GM23338 (cell line): Measurements from ENCODE around the gene LOXHD1. TPM values are rescaled to one million over a fixed set of nuclear protein-coding genes. Genes with fewer than 3 reads are reported as not detected.

Source experiments
- ATAC-seq: fragments of 200-7000 bp; cut with Tn5 transposase; 3 replicates; pipeline ENCODE4 v1.9.1; 2020
- DNase-seq: peaks from one replicate; pipeline ENCODE4 v3.0.0-alpha.2; 2015; ENCODE audit warnings: low spot score
- H2AFZ ChIP-seq: fragments of 200-600 bp; sonication (generic); 2 replicates; pipeline ENCODE4 v1.8.0; 2016; ENCODE audit warnings: antibody characterized with exemption, mild to moderate bottlenecking, moderate library complexity
- H3F3A ChIP-seq: fragments of 200-600 bp; sonication (generic); replicated peaks from 2 replicates; pipeline ENCODE4 v1.8.0; 2017; ENCODE audit warnings: antibody characterized with exemption, mixed run types, low read depth
- H3K27ac ChIP-seq: fragments of 200-600 bp; sonication (generic); 2 replicates; pipeline ENCODE4 v1.6.1; 2016; ENCODE audit warnings: low read depth
- H3K27me3 ChIP-seq: fragments of 200-600 bp; sonication (generic); 2 replicates; pipeline ENCODE4 v1.8.0; 2016; ENCODE audit warnings: mild to moderate bottlenecking, mixed run types, moderate library complexity; ENCODE audit not compliant: insufficient read depth
- H3K36me3 ChIP-seq: fragments of 200-600 bp; sonication (generic); 2 replicates; pipeline ENCODE4 v1.8.0; 2016; ENCODE audit warnings: mild to moderate bottlenecking; ENCODE audit not compliant: insufficient read depth
- H3K4me1 ChIP-seq: fragments of 200-600 bp; sonication (generic); 2 replicates; pipeline ENCODE4 v1.8.0; 2016; ENCODE audit warnings: mild to moderate bottlenecking, moderate library complexity; ENCODE audit not compliant: insufficient read depth
- H3K4me2 ChIP-seq: fragments of 200-600 bp; sonication (generic); 2 replicates; pipeline ENCODE4 v1.7.1; 2017; ENCODE audit warnings: mixed run types
- H3K4me3 ChIP-seq: fragments of 200-600 bp; sonication (generic); 2 replicates; pipeline ENCODE4 v1.6.1; 2016; ENCODE audit warnings: mixed run types
- H3K79me2 ChIP-seq: fragments of 200-600 bp; sonication (generic); replicated peaks from 2 replicates; pipeline ENCODE4 v1.8.0; 2017; ENCODE audit warnings: mild to moderate bottlenecking; ENCODE audit not compliant: insufficient read depth
- H3K9me2 ChIP-seq: fragments of 200-600 bp; sonication (generic); 2 replicates; pipeline ENCODE4 v1.8.0; 2017; ENCODE audit not compliant: insufficient read depth
- H4K20me1 ChIP-seq: fragments of 200-600 bp; sonication (generic); replicated peaks from 2 replicates; pipeline ENCODE4 v1.8.0; 2017; ENCODE audit warnings: mild to moderate bottlenecking; ENCODE audit not compliant: insufficient read depth
- H3K27ac Mint-ChIP-seq: 2 replicates; pipeline ENCODE4 v1.8.0; 2020; ENCODE audit warnings: inconsistent platforms, mild to moderate bottlenecking, moderate library complexity, mixed read lengths
- H3K27me3 Mint-ChIP-seq: 3 replicates; pipeline ENCODE4 v1.8.0; 2022; ENCODE audit warnings: low read depth, mild to moderate bottlenecking, moderate library complexity, mixed read lengths, inconsistent platforms; ENCODE audit not compliant: insufficient read depth, poor library complexity
- H3K36me3 Mint-ChIP-seq: 3 replicates; pipeline ENCODE4 v1.8.0; 2021; ENCODE audit warnings: low read depth, mild to moderate bottlenecking, inconsistent platforms, moderate library complexity, mixed read lengths
- H3K4me1 Mint-ChIP-seq: 3 replicates; pipeline ENCODE4 v1.8.0; 2020; ENCODE audit warnings: mild to moderate bottlenecking, inconsistent platforms, mixed read lengths
- H3K4me3 Mint-ChIP-seq: 3 replicates; pipeline ENCODE4 v1.8.0; 2021; ENCODE audit warnings: moderate library complexity, mild to moderate bottlenecking, inconsistent platforms, mixed read lengths
- H3K9me3 Mint-ChIP-seq: 3 replicates; pipeline ENCODE4 v1.8.0; 2020; ENCODE audit warnings: moderate library complexity, mild to moderate bottlenecking, inconsistent platforms, mixed read lengths
- CREB1 ChIP-seq: fragments of 250-450 bp; sonication (Bioruptor Pico); IDR thresholded peaks from 2 replicates; pipeline ENCODE4 v1.5.0; 2020; ENCODE audit warnings: low read depth, mild to moderate bottlenecking, moderate library complexity
- EZH2phosphoT487 ChIP-seq: fragments of 200-600 bp; sonication (generic); IDR thresholded peaks from one replicate; pipeline ENCODE4 v1.8.1; 2018; ENCODE audit warnings: antibody characterized with exemption; ENCODE audit not compliant: unreplicated experiment
- JUNB ChIP-seq: IDR thresholded peaks from one replicate; pipeline ENCODE4 v1.6.1; 2016; ENCODE audit warnings: antibody characterized with exemption; ENCODE audit not compliant: unreplicated experiment
- NANOG ChIP-seq: IDR thresholded peaks from 2 replicates; pipeline ENCODE4 v1.6.1; 2016; ENCODE audit warnings: antibody characterized with exemption, borderline replicate concordance
- POLR2AphosphoS5 ChIP-seq: IDR thresholded peaks from 2 replicates; pipeline ENCODE4 v1.6.1; 2016; ENCODE audit warnings: antibody characterized with exemption, low read depth
- STAT1 ChIP-seq: IDR thresholded peaks from one replicate; pipeline ENCODE4 v1.6.1; 2016; ENCODE audit warnings: antibody characterized with exemption; ENCODE audit not compliant: unreplicated experiment
- ZNF114 ChIP-seq: fragments of 250-450 bp; sonication (Bioruptor Pico); IDR thresholded peaks from 2 replicates; pipeline ENCODE4 v1.5.0; 2020; ENCODE audit warnings: mild to moderate bottlenecking, moderate library complexity
- long read RNA-seq: library from polyadenylated mRNA; unstranded; transcript quantifications from one replicate; pipeline ENCODE4 v2.0.0, GENCODE V29; 2020; ENCODE audit not compliant: unreplicated experiment
- polyA plus RNA-seq: library from polyadenylated mRNA; unstranded; fragments of >200 nt; fragmentation: Nextera tagmentation; extraction: Ambion mirVana; gene quantifications from 2 replicates; pipeline ENCODE4 v1.2.1, GENCODE V29; 2016
- total RNA-seq: library from RNA; depleted of rRNA; stranded (reverse); fragments of >200 nt; shearing (Covaris generic); gene quantifications from 2 replicates; pipeline ENCODE4 v1.2.3, GENCODE V29; 2014; rRNA removed
- TF ChIP-seq, protein P1 (sequence below): IDR thresholded peaks from 2 replicates; pipeline ENCODE4 v1.6.1; 2016; ENCODE audit warnings: antibody characterized with exemption

The LOXHD1 gene
- total RNA-seq (0.16 and 0.17 TPM in 2 replicates), polyA plus RNA-seq (0.23 TPM in 1 of 2 replicates, not detected in the other)
- long read RNA-seq, result 0 reads

GRCh38 chr18:46657115-46657955 lies at the start of gene LOXHD1:
LOXHD1 (minus strand) TSS chr18:46657220; CDS start chr18:46657033, 187 bp downstream.
- no peak within 1 kb of the TSS for H3K27ac ChIP-seq
- H3K4me1 ChIP-seq, result peaks cover 12% of the 10 kb centered on the region
- no peak within 1 kb of the TSS for H3K4me3 ChIP-seq
- peak; percentile 32 for DNase-seq
- H3K36me3 ChIP-seq, result no peaks in the 10 kb centered on the region
- no peak within 1 kb of the TSS for H3K27ac Mint-ChIP-seq
- no peaks in the 10 kb centered on the region for H3K79me2 ChIP-seq
- ATAC-seq, result peak; percentile 20
- no peak within 1 kb of the TSS; the same call in 2 of the 3 replicates for H3K4me3 Mint-ChIP-seq
- H3K27me3 ChIP-seq, result no peaks in the 10 kb centered on the region
- no peaks in the 10 kb centered on the region for H3K27me3 Mint-ChIP-seq
- no peaks in the 10 kb centered on the region for H3F3A ChIP-seq
- no peaks in the 10 kb centered on the region for H3K9me2 ChIP-seq
- TF ChIP-seq NANOG (no peak), POLR2AphosphoS5 (no peak), ZNF114 (CRISPR knock-in tag) (no peak)
- no peaks in the 10 kb centered on the region for H4K20me1 ChIP-seq
- H3K9me3 Mint-ChIP-seq, result no peaks in the 10 kb centered on the region
- H3K4me2 ChIP-seq, result peak within 1 kb of the TSS; percentile 5; the same call in 1 of the 2 replicates
- H3K36me3 Mint-ChIP-seq, result no peaks in the 10 kb centered on the region
- H3K4me1 Mint-ChIP-seq, result peaks cover 16% of the 10 kb centered on the region
- peak within 1 kb of the TSS; percentile 52 for H2AFZ ChIP-seq

- H3K36me3 ChIP-seq, result no peaks in the 10 kb centered on the region
- Mint-ChIP-seq H3K27me3 (peaks cover 1% of the 10 kb centered on the region), H3K4me3 (no peak overlapping the region), H3K9me3 (no peaks in the 10 kb centered on the region; the same call in 2 of the 3 replicates), H3K27ac (no peak overlapping the region), H3K4me1 (peaks cover 14% of the 10 kb centered on the region), H3K36me3 (no peaks in the 10 kb centered on the region)
- H3K79me2 ChIP-seq, result no peaks in the 10 kb centered on the region
- H3K4me1 ChIP-seq, result peaks cover 8% of the 10 kb centered on the region
- H3K27me3 ChIP-seq, result no peaks in the 10 kb centered on the region
- no peaks in the 10 kb centered on the region for H3F3A ChIP-seq
- DNase-seq (peak; percentile 66), ATAC-seq (peak; percentile 92)
- no peak overlapping the region for H3K4me2 ChIP-seq
- no peak overlapping the region for H3K4me3 ChIP-seq
- H2AFZ ChIP-seq, result no peak overlapping the region
- H3K27ac ChIP-seq, result no peak overlapping the region
- no peaks in the 10 kb centered on the region for H3K9me2 ChIP-seq
- no peaks in the 10 kb centered on the region for H4K20me1 ChIP-seq
- TF ChIP-seq, protein P1, sequence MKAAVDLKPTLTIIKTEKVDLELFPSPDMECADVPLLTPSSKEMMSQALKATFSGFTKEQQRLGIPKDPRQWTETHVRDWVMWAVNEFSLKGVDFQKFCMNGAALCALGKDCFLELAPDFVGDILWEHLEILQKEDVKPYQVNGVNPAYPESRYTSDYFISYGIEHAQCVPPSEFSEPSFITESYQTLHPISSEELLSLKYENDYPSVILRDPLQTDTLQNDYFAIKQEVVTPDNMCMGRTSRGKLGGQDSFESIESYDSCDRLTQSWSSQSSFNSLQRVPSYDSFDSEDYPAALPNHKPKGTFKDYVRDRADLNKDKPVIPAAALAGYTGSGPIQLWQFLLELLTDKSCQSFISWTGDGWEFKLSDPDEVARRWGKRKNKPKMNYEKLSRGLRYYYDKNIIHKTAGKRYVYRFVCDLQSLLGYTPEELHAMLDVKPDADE, result no peak
- TF ChIP-seq POLR2AphosphoS5 (no peak), NANOG (no peak), JUNB (no peak)
Observed at GRCh38 chr18:46705521-46705920, 48.5 kb upstream of the LOXHD1 start.

DNA sequence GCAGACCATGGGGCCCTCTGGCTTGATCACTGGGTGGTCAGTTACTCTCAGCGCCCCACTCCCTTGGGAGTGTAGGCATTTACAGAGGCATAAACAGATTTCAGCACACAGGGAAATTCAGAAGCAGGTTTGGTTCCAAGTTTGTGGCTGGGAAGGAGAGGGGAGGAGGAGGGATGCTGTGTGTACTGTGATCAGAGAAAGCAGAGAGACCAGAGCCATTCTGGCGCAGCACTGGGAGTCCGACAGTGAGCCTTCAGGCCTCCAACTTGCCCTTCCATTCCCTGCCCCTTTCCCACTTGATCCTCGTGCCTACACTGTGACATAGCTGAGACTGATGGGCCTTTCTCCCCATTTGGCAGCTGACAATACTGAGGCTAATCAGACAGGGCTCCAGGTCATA lies 47.8 kb upstream of the LOXHD1 start:
- Histone ChIP-seq H3K36me3 (no peaks in the 10 kb centered on the region), H4K20me1 (no peaks in the 10 kb centered on the region), H3K4me1 (peaks cover 8% of the 10 kb centered on the region), H3K4me2 (no peak overlapping the region), H2AFZ (no peak overlapping the region), H3K79me2 (no peaks in the 10 kb centered on the region), H3K27ac (no peak overlapping the region), H3K4me3 (no peak overlapping the region), H3F3A (no peaks in the 10 kb centered on the region), H3K27me3 (no peaks in the 10 kb centered on the region), H3K9me2 (no peaks in the 10 kb centered on the region)
- H3K27ac Mint-ChIP-seq, result no peak overlapping the region
- H3K9me3 Mint-ChIP-seq, result no peaks in the 10 kb centered on the region; the same call in 2 of the 3 replicates
- H3K4me1 Mint-ChIP-seq, result peaks cover 14% of the 10 kb centered on the region
- no peaks in the 10 kb centered on the region for H3K36me3 Mint-ChIP-seq
- DNase-seq, result no peak
- no peak for ATAC-seq
- no peak overlapping the region for H3K4me3 Mint-ChIP-seq
- H3K27me3 Mint-ChIP-seq, result peaks cover 1% of the 10 kb centered on the region
- TF ChIP-seq, protein P1, result no peak
- TF ChIP-seq EZH2phosphoT487, result no peak
- TF ChIP-seq ZNF114 (CRISPR knock-in tag), result no peak
- TF ChIP-seq CREB1 (CRISPR knock-in tag), result no peak
- no peak for TF ChIP-seq STAT1
- no peak for TF ChIP-seq POLR2AphosphoS5
